DMS 273 treated with DMSO at 0.1 percent for 48 hours (cell line): ENCODE results near the gene SLC25A10.

Experiments used
- DNase-seq: peaks from one replicate; lab custom pipeline; 2025; lab: John Stamatoyannopoulos, UW

Gene SLC25A10

GRCh38 chr17:81687770-81688541 lies 24.1 kb upstream of the SLC25A10 start:
- DNase-seq = peak; percentile 65

DNA sequence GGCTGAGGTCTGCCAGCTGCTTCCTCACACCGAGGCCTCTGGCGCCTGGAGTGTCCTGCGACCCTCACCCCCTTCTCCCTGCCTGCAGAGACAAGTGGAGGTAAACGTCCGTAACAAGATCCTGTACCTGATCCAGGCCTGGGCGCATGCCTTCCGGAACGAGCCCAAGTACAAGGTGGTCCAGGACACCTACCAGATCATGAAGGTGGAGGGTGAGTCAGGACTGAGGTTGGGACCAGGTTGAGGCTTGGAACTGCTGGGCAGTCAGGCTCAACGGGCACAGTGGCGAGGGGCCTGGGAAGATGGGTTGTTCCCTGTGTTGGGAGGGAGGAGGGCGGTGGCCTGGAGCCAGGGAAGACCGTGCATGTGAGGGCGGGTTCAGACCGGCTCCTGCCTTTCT lies 23.5 kb upstream of the SLC25A10 start:
- DNase-seq = no peak

DNA sequence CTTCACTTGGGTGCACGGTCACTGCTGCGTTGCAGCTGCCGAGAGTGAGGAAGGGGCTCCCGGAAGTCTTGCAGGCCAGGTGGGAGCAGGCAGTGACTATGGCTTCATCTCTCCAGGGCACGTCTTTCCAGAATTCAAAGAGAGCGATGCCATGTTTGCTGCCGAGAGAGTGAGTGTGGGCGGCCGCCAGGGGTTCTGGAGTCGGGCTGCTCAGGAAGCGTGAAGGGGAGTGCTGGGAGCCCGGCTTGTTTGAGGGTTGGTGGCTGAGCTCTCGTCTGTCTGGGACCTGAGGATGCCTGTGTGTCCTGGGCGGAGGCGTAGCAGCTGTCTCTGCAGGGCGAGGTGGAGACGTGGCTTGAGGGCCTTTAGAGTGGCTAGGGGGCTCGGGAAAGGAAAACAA lies 22.0 kb upstream of the SLC25A10 start:
- no peak for DNase-seq

DNA sequence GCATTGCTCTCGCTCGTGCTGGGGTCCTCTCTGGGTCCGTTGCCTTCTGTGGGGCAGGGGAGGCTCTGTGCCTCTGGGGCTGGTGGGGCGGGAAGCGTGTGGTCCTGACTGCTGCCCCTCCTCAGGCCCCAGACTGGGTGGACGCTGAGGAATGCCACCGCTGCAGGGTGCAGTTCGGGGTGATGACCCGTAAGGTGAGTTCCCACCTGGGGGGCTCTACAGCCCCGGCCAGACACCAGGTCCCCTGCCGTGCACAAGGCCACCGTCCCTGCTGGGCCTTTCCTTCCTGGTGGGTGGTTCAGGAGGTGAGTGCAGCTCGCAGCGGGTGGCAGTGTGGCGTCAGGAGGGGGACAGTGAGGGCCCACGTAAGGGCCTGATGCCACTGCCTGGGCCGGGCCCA lies 21.5 kb upstream of the SLC25A10 start:
- DNase-seq = no peak

- no peak for DNase-seq
Observed at GRCh38 chr17:81691196-81691595, 20.9 kb upstream of the SLC25A10 start.

DNA sequence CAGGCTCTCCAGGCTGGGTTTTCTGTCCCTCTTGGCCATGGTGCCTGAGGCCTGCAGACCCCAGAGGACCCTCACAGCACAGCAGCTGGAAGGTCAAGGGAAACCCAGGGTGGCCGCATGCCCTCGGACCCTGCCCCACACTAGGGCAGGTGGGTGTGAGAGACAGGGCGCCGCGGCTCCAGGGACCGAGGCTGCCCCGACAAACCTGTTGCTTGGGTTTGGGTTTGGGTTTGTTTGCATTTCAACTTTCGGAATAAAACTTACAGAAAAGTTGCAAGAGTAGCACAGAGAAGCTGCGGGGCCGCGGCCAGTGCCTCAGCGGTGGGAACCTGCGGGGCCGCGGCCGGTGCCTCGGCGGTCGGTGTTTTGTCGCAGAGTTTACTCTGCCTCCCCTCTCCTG lies 20.5 kb upstream of the SLC25A10 start:
- no peak for DNase-seq

GRCh38 chr17:81693509-81694210 lies 18.4 kb upstream of the SLC25A10 start:
- no peak for DNase-seq

DNA sequence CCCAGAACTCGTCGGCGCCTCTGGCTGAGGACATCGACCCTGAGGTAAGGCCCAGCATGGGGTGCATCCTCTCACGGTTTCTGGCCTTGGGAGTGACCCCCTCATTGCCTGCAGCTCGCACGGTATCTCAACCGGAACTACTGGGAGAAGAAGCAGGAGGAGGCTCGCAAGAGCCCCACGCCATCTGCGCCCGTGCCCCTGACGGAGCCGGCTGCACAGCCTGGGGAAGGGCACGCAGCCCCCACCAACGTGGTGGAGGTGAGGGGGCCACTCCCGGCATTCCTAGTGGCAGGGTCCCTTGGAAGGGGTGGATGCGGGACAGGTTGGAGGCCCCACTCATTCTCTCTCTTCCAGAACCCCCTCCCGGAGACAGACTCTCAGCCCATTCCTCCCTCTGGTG lies 17.3 kb upstream of the SLC25A10 start:
- DNase-seq = no peak

DNA sequence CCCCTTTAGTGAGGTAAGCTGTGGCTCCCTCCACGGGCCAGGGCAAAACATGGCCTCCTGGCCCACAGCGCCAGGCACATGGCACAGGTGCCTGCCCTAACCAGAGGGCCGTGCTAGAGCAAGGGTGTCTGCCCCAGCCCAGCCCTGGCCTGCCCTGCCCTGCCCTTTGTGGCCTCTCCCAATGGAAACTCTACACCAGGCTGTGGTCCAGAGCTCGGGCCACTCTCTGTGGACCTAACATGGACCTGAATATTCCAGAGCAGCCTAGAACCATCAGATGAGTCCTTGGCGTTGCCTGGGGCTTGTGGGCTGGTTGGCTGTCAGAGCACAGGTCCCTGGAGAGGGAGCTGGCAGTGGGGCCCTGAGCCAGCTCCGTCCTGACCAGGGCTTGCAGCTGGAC lies 16.9 kb upstream of the SLC25A10 start:
- DNase-seq = no peak

- no peak for DNase-seq
Observed at GRCh38 chr17:81695801-81696200, 16.3 kb upstream of the SLC25A10 start.

GRCh38 chr17:81696218-81696941 lies 15.7 kb upstream of the SLC25A10 start:
- no peak for DNase-seq

DNA sequence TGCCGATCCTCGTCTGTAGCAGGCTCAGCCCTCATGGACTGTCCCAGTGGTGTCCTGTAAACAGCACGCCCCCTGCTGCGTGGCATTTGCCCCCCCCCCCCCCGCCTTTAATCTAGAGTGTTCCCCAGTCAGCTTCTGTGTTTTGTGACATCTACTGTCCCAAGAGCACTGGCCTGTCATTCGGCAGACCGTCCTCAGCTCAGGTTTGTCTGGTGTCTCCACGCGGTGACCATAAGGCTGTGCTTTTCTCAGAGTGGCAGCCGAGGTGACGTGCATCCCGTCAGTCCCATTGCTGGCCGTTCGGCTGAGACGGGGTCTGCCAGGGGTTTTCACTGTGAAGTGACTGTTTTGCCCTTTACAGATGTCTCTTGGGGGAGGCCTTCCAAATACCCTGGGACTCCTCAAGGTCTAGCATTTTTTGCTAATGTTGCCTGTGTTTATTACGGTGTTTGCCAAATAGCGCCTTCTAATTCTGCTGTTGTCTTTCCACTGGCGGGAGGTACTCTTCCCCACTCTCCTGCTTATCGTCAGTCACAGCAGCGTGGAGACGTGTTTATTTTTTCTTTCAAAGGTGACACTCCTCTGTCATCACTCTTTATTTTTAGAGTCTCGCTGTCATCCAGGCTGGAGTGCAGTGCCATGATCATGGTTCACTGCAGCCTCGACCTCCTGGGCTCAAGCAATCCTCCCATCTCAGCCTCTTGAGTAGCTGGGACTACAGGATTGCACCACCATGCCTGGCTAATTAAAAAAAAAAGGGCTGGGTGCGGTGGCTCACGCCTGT lies 14.6 kb upstream of the SLC25A10 start:
- no peak for DNase-seq

- no peak for DNase-seq
Observed at GRCh38 chr17:81700353-81701287, 11.5 kb upstream of the SLC25A10 start.

GRCh38 chr17:81701288-81702071 lies 10.6 kb upstream of the SLC25A10 start:
- DNase-seq = no peak

DNA sequence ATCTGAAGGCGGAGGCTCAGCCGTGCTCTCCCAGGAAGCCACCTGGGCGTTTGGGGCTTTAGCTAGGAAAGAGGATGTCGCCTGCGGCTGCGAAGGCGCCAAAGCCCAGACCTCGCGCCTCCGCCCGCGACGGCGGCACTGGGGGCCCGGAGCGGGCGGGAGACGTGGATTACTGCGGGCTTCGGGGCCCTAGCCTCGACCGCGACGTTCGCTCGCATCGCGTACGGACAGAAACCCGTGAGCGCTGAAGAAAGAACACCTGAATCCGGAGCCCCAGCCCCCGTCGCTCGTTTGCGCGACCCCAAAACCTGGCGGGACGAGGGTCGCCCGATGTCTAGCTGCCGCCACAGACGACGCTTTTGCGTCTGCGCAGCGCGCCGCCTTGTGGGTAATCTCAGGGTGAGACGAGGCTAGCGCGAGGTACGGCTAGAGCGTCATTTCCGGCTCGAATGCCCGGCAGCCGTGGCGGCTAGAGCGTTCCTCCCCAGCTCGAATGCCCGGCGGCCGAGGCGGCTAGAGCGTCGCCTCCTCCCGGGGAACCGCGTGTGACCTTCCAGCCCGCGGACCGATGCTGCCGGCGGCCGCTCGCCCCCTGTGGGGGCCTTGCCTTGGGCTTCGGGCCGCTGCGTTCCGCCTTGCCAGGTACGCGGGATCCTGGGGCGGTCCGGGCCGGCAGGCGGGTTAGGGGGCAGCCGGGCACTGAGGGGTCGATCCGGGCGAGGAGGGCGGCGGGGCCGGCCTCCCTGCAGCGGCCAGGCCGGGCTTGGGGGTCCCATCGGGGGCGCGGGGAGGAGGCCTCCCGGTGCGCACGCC lies 8.9 kb upstream of the SLC25A10 start, which contains the start of gene MRPL12:
Gene MRPL12 (plus strand): TSS at position 434 of the 813 bp plus-strand sequence. CDS start 135 bp downstream, at position 569.
- peak; percentile 78 for DNase-seq

DNA sequence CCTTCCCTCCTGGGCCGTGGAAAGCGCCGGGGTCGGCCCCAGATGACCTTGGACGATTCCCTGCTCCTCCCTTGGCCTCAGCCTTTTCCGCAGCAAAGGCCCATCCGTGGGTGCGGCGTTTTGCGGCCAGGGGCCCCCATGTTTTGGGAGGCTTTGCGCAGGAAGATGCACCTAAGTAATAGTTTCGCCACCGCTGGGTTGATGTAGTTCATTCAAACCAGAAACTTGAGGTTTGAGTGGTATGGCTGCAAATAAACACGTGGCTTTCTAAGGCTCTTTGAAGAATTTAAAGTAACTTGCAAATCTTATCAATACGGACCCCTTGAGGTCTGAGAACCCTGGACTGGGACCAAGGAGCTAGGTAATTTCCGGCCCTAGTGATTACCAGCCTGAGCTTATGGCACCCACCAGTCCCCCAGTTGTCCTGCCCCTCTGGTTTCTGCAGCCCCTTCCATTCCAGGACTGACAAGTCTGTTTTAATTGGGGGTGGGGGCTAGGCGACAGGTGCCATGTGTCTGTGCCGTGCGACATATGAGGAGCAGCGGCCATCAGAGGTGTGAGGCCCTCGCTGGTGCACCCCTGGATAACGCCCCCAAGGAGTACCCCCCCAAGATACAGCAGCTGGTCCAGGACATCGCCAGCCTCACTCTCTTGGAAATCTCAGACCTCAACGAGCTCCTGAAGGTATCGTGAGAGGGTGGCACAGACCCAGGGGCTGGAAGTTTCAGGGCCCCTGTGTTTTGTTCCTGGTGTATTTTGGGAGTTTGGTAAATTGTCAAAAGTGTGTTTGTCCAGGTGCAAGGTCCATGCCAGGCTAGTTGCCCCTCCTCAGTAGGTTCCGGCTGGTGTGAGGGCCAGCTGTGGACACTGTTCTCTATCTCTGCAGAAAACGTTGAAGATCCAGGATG lies 8.1 kb upstream of the SLC25A10 start:
- DNase-seq = no peak

- DNase-seq = no peak
Observed at GRCh38 chr17:81705518-81706231, 6.4 kb upstream of the SLC25A10 start.
